ENCODE measurements around the gene LSP1. TPM values are rescaled to one million over a fixed set of nuclear protein-coding genes. Genes with fewer than 3 reads are reported as not detected.
"Not testable (repeated sequence)": the region's sequence is repeated elsewhere in the genome, so short reads cannot be mapped to it uniquely, and the experiment has no call there.

Gene LSP1
- total RNA-seq, 1 donor from 2014 or later = 29.5 TPM

GRCh38 chr11:1884303-1884700 is 31.4 kb downstream of the LSP1 start:
- no peak overlapping the region for H3K27ac Mint-ChIP-seq (ENCODE audit: unreplicated experiment)
- H3K36me3 Mint-ChIP-seq (ENCODE audit: unreplicated experiment) = peaks cover 7% of the 10 kb centered on the region
- H3K4me1 Mint-ChIP-seq (ENCODE audit: unreplicated experiment) = peaks cover 13% of the 10 kb centered on the region
- H3K9me3 Mint-ChIP-seq (ENCODE audit: unreplicated experiment) = no peaks in the 10 kb centered on the region
- DNase-seq (ENCODE audit: extremely low spot score, unreplicated experiment) = no peak
- no peaks in the 10 kb centered on the region for H3K27me3 Mint-ChIP-seq (ENCODE audit: unreplicated experiment)
- TF ChIP-seq CTCF (IDR thresholded peaks at IDR 0.05) = no peak
- H3K4me3 Mint-ChIP-seq (ENCODE audit: unreplicated experiment) = no peak overlapping the region

DNA sequence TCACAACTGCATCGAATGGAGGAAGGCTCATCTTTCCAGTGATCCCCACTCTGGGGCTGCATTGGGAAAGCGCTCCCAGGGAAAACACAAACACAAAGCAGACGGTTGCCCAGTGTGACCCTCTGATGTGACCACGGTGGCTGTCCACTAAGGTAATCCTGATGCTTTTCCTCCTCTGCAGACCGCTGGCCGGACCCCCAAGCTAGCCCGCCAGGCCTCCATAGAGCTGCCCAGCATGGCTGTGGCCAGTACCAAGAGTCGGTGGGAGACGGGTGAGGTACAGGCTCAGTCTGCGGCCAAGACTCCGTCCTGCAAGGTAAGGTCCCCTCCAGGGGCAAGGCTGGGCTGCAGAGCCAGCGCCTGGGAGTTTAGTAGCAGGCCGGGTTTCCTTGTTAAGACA is 33.7 kb downstream of the LSP1 start:
- not testable (repeated sequence) for DNase-seq (ENCODE audit: extremely low spot score, unreplicated experiment); H3K9me3 Mint-ChIP-seq (ENCODE audit: unreplicated experiment); H3K27me3 Mint-ChIP-seq (ENCODE audit: unreplicated experiment); H3K4me3 Mint-ChIP-seq (ENCODE audit: unreplicated experiment); H3K27ac Mint-ChIP-seq (ENCODE audit: unreplicated experiment); H3K4me1 Mint-ChIP-seq (ENCODE audit: unreplicated experiment); H3K36me3 Mint-ChIP-seq (ENCODE audit: unreplicated experiment)

GRCh38 chr11:1887451-1888346 is 34.8 kb downstream of the LSP1 start:
- H3K27me3 Mint-ChIP-seq (ENCODE audit: unreplicated experiment) = no peaks in the 10 kb centered on the region

DNA sequence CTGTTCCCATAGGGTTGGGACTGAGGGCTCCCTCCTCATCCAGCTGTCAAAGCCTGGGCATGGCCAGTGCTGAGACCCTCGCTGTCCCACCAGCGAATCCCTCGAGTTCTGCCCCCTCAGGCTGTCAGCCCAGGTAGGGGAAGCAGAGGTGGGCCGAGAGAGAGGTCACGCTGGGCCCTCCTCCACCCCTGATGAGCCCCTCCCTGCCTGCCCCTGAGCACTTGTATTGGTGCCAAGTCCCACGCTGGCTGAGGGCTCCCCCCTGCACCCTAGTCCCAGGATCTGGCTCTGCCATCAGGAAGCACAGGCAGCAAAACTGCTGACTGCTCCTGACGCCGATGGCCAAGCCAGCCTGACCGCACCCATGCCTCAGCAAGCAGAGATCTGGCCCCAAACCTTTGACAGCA is 35.5 kb downstream of the LSP1 start:
- Mint-ChIP-seq H3K4me1 (ENCODE audit: unreplicated experiment) (peaks cover 2% of the 10 kb centered on the region), H3K9me3 (ENCODE audit: unreplicated experiment) (no peaks in the 10 kb centered on the region), H3K27me3 (ENCODE audit: unreplicated experiment) (no peaks in the 10 kb centered on the region), H3K4me3 (ENCODE audit: unreplicated experiment) (no peak overlapping the region), H3K27ac (ENCODE audit: unreplicated experiment) (no peak overlapping the region), H3K36me3 (ENCODE audit: unreplicated experiment) (peaks cover 7% of the 10 kb centered on the region)
- no peak for DNase-seq (ENCODE audit: extremely low spot score, unreplicated experiment)
- TF ChIP-seq CTCF (IDR thresholded peaks at IDR 0.05) = no peak

More at GRCh38 chr11:1887451-1888346, 34.8 kb downstream of the LSP1 start:
- no peak for DNase-seq (ENCODE audit: extremely low spot score, unreplicated experiment)
- Mint-ChIP-seq H3K4me1 (ENCODE audit: unreplicated experiment) (peaks cover 2% of the 10 kb centered on the region), H3K36me3 (ENCODE audit: unreplicated experiment) (peaks cover 7% of the 10 kb centered on the region), H3K4me3 (ENCODE audit: unreplicated experiment) (no peak overlapping the region), H3K27ac (ENCODE audit: unreplicated experiment) (no peak overlapping the region), H3K9me3 (ENCODE audit: unreplicated experiment) (no peaks in the 10 kb centered on the region)
- no peak for TF ChIP-seq CTCF (IDR thresholded peaks at IDR 0.05)

DNA sequence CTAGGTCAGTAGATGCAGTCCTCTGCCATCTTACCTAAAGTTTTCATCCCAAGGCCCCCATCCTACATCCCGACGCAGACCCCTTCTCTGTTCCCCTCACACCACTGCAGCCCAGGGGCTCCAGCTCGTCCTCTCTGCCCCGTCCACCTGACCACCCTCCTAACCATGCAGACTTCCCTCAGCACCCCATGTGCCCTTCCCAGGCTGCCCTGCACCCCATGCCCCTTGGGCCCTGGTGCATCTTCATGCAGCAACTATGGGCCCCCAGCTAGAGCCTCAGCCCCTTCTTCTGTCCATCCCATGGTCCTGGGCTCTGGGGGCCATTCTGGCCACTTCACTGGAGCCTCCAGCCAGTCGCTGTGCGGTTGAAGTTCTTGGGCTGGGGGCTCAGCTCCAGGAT is 35.9 kb downstream of the LSP1 start:
- Mint-ChIP-seq H3K4me3 (ENCODE audit: unreplicated experiment) (no peak overlapping the region), H3K4me1 (ENCODE audit: unreplicated experiment) (peaks cover 2% of the 10 kb centered on the region), H3K27me3 (ENCODE audit: unreplicated experiment) (no peaks in the 10 kb centered on the region), H3K27ac (ENCODE audit: unreplicated experiment) (no peak overlapping the region), H3K9me3 (ENCODE audit: unreplicated experiment) (no peaks in the 10 kb centered on the region), H3K36me3 (ENCODE audit: unreplicated experiment) (peaks cover 7% of the 10 kb centered on the region)
- no peak for TF ChIP-seq CTCF (IDR thresholded peaks at IDR 0.05)
- DNase-seq (ENCODE audit: extremely low spot score, unreplicated experiment) = no peak
